Peyer's patch (tissue), 4 donors: Measurements from ENCODE around the gene HORMAD2.
"Not testable (repeated sequence)": the region's sequence is repeated elsewhere in the genome, so short reads cannot be mapped to it uniquely, and the experiment has no call there.

Source experiments
- CTCF ChIP-seq, 6 experiments: fragments of 450-650 bp in 4 of 6; fragments of 200-600 bp in 2 of 6; sonication (generic) in 1 of 6; IDR thresholded peaks; one replicate each; pipeline ENCODE4 v1.5.1; 2017 to 2019; ENCODE audit warnings: antibody characterized with exemption in 6 of 6, mild to moderate bottlenecking in 3 of 6, moderate library complexity in 1 of 6
- POLR2A ChIP-seq, 2 donors: fragments of 450-650 bp; IDR thresholded peaks; one replicate each; pipeline ENCODE4 v1.5.1; 2017; ENCODE audit warnings: antibody characterized with exemption in 2 of 2, mild to moderate bottlenecking in 2 of 2, moderate library complexity in 2 of 2

DNA sequence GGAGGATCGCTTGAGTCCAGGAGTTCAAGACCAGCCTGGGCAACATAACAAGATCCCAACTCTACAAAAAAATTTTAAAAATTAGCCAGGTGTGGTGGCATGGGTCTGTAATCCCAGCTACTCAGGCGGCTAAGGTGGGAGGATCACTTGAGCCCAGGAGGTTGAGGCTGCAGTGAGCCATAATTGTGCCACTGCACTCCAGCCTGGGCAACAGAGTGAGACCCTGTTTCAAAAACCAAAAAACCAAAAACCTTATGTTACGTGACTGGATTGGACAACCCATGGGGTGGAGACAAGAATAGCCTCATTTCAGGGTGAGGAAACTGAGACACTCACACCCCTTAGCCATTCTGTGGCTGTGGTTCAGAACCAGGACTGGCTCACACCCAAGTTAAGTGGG lies 136.0 kb downstream of the HORMAD2 start:
- not testable (repeated sequence) for TF ChIP-seq CTCF, POLR2A (IDR thresholded peaks at IDR 0.05)
